Breast epithelium (tissue), 4 donors: Measurements from ENCODE around the gene STX12. TPM values are rescaled to one million over a fixed set of nuclear protein-coding genes. Genes with fewer than 3 reads are reported as not detected.

ENCODE experiments used
- DNase-seq, 2 donors: peaks; one replicate each; pipeline ENCODE4 v3.0.0-alpha.2; 2019; ENCODE audit warnings: low spot score in 2 of 2
- H3K27ac ChIP-seq, 2 donors: fragments of 200-600 bp; sonication (generic) in 1 of 2; one replicate each; pipeline ENCODE4 v1.5.1; 2016 to 2019; ENCODE audit warnings: mild to moderate bottlenecking in 1 of 2
- H3K27me3 ChIP-seq, 2 donors: fragments of 200-600 bp; sonication (generic) in 1 of 2; one replicate each; pipeline versions ENCODE4 v1.5.1 to v1.6.0; 2017 to 2019; ENCODE audit warnings: control low read depth in 1 of 2, mild to moderate bottlenecking in 1 of 2
- H3K36me3 ChIP-seq: fragments of 200-600 bp; one replicate; pipeline ENCODE4 v1.5.1; 2019
- H3K4me1 ChIP-seq, 2 donors: fragments of 200-600 bp; sonication (generic); one replicate each; pipeline ENCODE4 v1.5.1; 2016 to 2019; ENCODE audit warnings: control low read depth in 1 of 2
- H3K4me3 ChIP-seq, 3 donors: fragments of 200-600 bp; sonication (generic); 1 replicate in 2 of 3; 2 replicates in 1 of 3; pipeline ENCODE4 v1.5.1; 2016 to 2019; ENCODE audit warnings: mild to moderate bottlenecking in 3 of 3, moderate library complexity in 2 of 3
- H3K9me3 ChIP-seq, 2 donors: fragments of 200-600 bp; sonication (generic) in 1 of 2; one replicate each; pipeline ENCODE4 v1.5.1; 2016 to 2019; ENCODE audit warnings: control low read depth in 1 of 2
- CTCF ChIP-seq, 3 donors: fragments of 450-650 bp; IDR thresholded peaks; one replicate each; pipeline ENCODE4 v1.5.1; 2016 to 2017; ENCODE audit warnings: antibody characterized with exemption in 3 of 3, mild to moderate bottlenecking in 3 of 3, moderate library complexity in 3 of 3
- POLR2A ChIP-seq: fragments of 450-650 bp; IDR thresholded peaks from one replicate; pipeline ENCODE4 v1.6.1; 2016; ENCODE audit warnings: antibody characterized with exemption, mild to moderate bottlenecking, moderate library complexity
- POLR2AphosphoS5 ChIP-seq, 3 donors: sonication (generic); formaldehyde crosslinking; IDR thresholded peaks; one replicate each; pipeline ENCODE4 v1.6.1; 2017; ENCODE audit warnings: antibody characterized with exemption in 3 of 3
- intact Hi-C: fragments of 100-400 bp; cut with DNase I; formaldehyde crosslinking; loops from one replicate; pipeline ENCODE4 v1.15.1; 2023; ENCODE audit warnings: low total_unique reads
- total RNA-seq, 3 donors: library from RNA; depleted of rRNA; stranded (reverse); fragments of >200 nt; gene quantifications; one replicate each; pipeline ENCODE4 v1.1.0, GENCODE V29; 2016

The STX12 gene
- total RNA-seq, 3 donors from 2014 or later = 62.3 to 165 (median 80.8) TPM

- no peak for DNase-seq
- peak within 1 kb of the TSS; percentile 65 to 83 (median 67) for H3K4me3 ChIP-seq
- H3K4me1 ChIP-seq = no peaks in the 10 kb centered on the region
- intact Hi-C loops = no loop called here
- H3K36me3 ChIP-seq = no peaks in the 10 kb centered on the region
- H3K9me3 ChIP-seq = no peaks in the 10 kb centered on the region
- H3K27me3 ChIP-seq = no peaks in the 10 kb centered on the region
- TF ChIP-seq POLR2AphosphoS5 (IDR thresholded peaks at IDR 0.05) (no peak), CTCF (IDR thresholded peaks at IDR 0.05) (no peak), POLR2A (no peak)
- H3K27ac ChIP-seq = peak within 1 kb of the TSS; percentile 20 to 45
Measured at GRCh38 chr1:27872059-27872801, 99.2 kb downstream of the STX12 start, which contains the start of gene THEMIS2. THEMIS2 (plus strand) TSS chr1:27872544; CDS start chr1:27872572, 28 bp downstream.

- H3K27ac ChIP-seq = peak overlapping the region; percentile 20 to 45
- H3K9me3 ChIP-seq = no peaks in the 10 kb centered on the region
- DNase-seq = no peak
- H3K36me3 ChIP-seq = no peaks in the 10 kb centered on the region
- no peak for TF ChIP-seq CTCF (IDR thresholded peaks at IDR 0.05)
- no peak for TF ChIP-seq POLR2A
- TF ChIP-seq POLR2AphosphoS5 (IDR thresholded peaks at IDR 0.05) = no peak
- H3K4me1 ChIP-seq = no peaks in the 10 kb centered on the region
- no peaks in the 10 kb centered on the region for H3K27me3 ChIP-seq
- intact Hi-C loops = no loop called here
- H3K4me3 ChIP-seq = peak overlapping the region; percentile 65 to 83 (median 67)
Measured at GRCh38 chr1:27872802-27873551, 100.0 kb downstream of the STX12 start.

GRCh38 chr1:27873671-27874384 lies 100.8 kb downstream of the STX12 start:
- Histone ChIP-seq H3K27me3 (no peaks in the 10 kb centered on the region), H3K4me3 (peak overlapping the region; percentile 65 to 83 (median 67)), H3K36me3 (no peaks in the 10 kb centered on the region), H3K9me3 (no peaks in the 10 kb centered on the region), H3K4me1 (no peaks in the 10 kb centered on the region), H3K27ac (peak overlapping the region; percentile 20 to 53)
- peak in 1 of 2 donors; percentile 17 for DNase-seq
- intact Hi-C loops = no loop called here
- TF ChIP-seq POLR2AphosphoS5 (IDR thresholded peaks at IDR 0.05) (no peak), CTCF (IDR thresholded peaks at IDR 0.05) (no peak), POLR2A (no peak)

Other genes starting within 250 kb of the STX12 start
- 10 to 100 TPM; 10.7 to 17.1 (median 15.4) TPM for gene AHDC1, start 169.1 kb upstream of the STX12 start, total RNA-seq
- gene FGR, start 138.0 kb upstream of the STX12 start, total RNA-seq = 10 to 100 TPM; 22.1 to 46.9 (median 24.3) TPM
- 10 to 100 TPM; 18.7 to 50.6 (median 47.4) TPM for gene IFI6, start 101.0 kb upstream of the STX12 start, total RNA-seq
- gene FAM76A, start 47.3 kb upstream of the STX12 start, total RNA-seq = 10 to 100 TPM; 13.5 to 34.2 (median 14.4) TPM
- 10 to 100 TPM; 36.1 to 43.5 (median 37.9) TPM for gene PPP1R8, start 57.6 kb downstream of the STX12 start, total RNA-seq
- 10 to 100 TPM; 22.0 to 52.0 (median 25.6) TPM for gene THEMIS2, start 99.3 kb downstream of the STX12 start, total RNA-seq
- 10 to 100 TPM; 35.8 to 42.3 (median 39.0) TPM for gene RPA2, start 141.4 kb downstream of the STX12 start, total RNA-seq
- 10 to 100 TPM in 2 of 3 donors, not detected in 1; 13.8 to 14.9 TPM for gene SMPDL3B, start 161.8 kb downstream of the STX12 start, total RNA-seq
- 1 to 10 TPM; 4.2 to 6.9 (median 5.6) TPM for gene XKR8, start 186.8 kb downstream of the STX12 start, total RNA-seq